GM23338 (cell line): Measurements from ENCODE around the gene PARVB. TPM values are rescaled to one million over a fixed set of nuclear protein-coding genes. Genes with fewer than 3 reads are reported as not detected.

ENCODE experiments used
- ATAC-seq: fragments of 200-7000 bp; cut with Tn5 transposase; 3 replicates; pipeline ENCODE4 v1.9.1; 2020
- DNase-seq: peaks from one replicate; pipeline ENCODE4 v3.0.0-alpha.2; 2015; ENCODE audit warnings: low spot score
- H2AFZ ChIP-seq: fragments of 200-600 bp; sonication (generic); 2 replicates; pipeline ENCODE4 v1.8.0; 2016; ENCODE audit warnings: antibody characterized with exemption, mild to moderate bottlenecking, moderate library complexity
- H3F3A ChIP-seq: fragments of 200-600 bp; sonication (generic); replicated peaks from 2 replicates; pipeline ENCODE4 v1.8.0; 2017; ENCODE audit warnings: antibody characterized with exemption, mixed run types, low read depth
- H3K27ac ChIP-seq: fragments of 200-600 bp; sonication (generic); 2 replicates; pipeline ENCODE4 v1.6.1; 2016; ENCODE audit warnings: low read depth
- H3K27me3 ChIP-seq: fragments of 200-600 bp; sonication (generic); 2 replicates; pipeline ENCODE4 v1.8.0; 2016; ENCODE audit warnings: mild to moderate bottlenecking, mixed run types, moderate library complexity; ENCODE audit not compliant: insufficient read depth
- H3K36me3 ChIP-seq: fragments of 200-600 bp; sonication (generic); 2 replicates; pipeline ENCODE4 v1.8.0; 2016; ENCODE audit warnings: mild to moderate bottlenecking; ENCODE audit not compliant: insufficient read depth
- H3K4me1 ChIP-seq: fragments of 200-600 bp; sonication (generic); 2 replicates; pipeline ENCODE4 v1.8.0; 2016; ENCODE audit warnings: mild to moderate bottlenecking, moderate library complexity; ENCODE audit not compliant: insufficient read depth
- H3K4me2 ChIP-seq: fragments of 200-600 bp; sonication (generic); 2 replicates; pipeline ENCODE4 v1.7.1; 2017; ENCODE audit warnings: mixed run types
- H3K4me3 ChIP-seq: fragments of 200-600 bp; sonication (generic); 2 replicates; pipeline ENCODE4 v1.6.1; 2016; ENCODE audit warnings: mixed run types
- H3K79me2 ChIP-seq: fragments of 200-600 bp; sonication (generic); replicated peaks from 2 replicates; pipeline ENCODE4 v1.8.0; 2017; ENCODE audit warnings: mild to moderate bottlenecking; ENCODE audit not compliant: insufficient read depth
- H3K9me2 ChIP-seq: fragments of 200-600 bp; sonication (generic); 2 replicates; pipeline ENCODE4 v1.8.0; 2017; ENCODE audit not compliant: insufficient read depth
- H4K20me1 ChIP-seq: fragments of 200-600 bp; sonication (generic); replicated peaks from 2 replicates; pipeline ENCODE4 v1.8.0; 2017; ENCODE audit warnings: mild to moderate bottlenecking; ENCODE audit not compliant: insufficient read depth
- H3K27ac Mint-ChIP-seq: 2 replicates; pipeline ENCODE4 v1.8.0; 2020; ENCODE audit warnings: inconsistent platforms, mild to moderate bottlenecking, moderate library complexity, mixed read lengths
- H3K27me3 Mint-ChIP-seq: 3 replicates; pipeline ENCODE4 v1.8.0; 2022; ENCODE audit warnings: low read depth, mild to moderate bottlenecking, moderate library complexity, mixed read lengths, inconsistent platforms; ENCODE audit not compliant: insufficient read depth, poor library complexity
- H3K36me3 Mint-ChIP-seq: 3 replicates; pipeline ENCODE4 v1.8.0; 2021; ENCODE audit warnings: low read depth, mild to moderate bottlenecking, inconsistent platforms, moderate library complexity, mixed read lengths
- H3K4me1 Mint-ChIP-seq: 3 replicates; pipeline ENCODE4 v1.8.0; 2020; ENCODE audit warnings: mild to moderate bottlenecking, inconsistent platforms, mixed read lengths
- H3K4me3 Mint-ChIP-seq: 3 replicates; pipeline ENCODE4 v1.8.0; 2021; ENCODE audit warnings: moderate library complexity, mild to moderate bottlenecking, inconsistent platforms, mixed read lengths
- H3K9me3 Mint-ChIP-seq: 3 replicates; pipeline ENCODE4 v1.8.0; 2020; ENCODE audit warnings: moderate library complexity, mild to moderate bottlenecking, inconsistent platforms, mixed read lengths
- CREB1 ChIP-seq: fragments of 250-450 bp; sonication (Bioruptor Pico); IDR thresholded peaks from 2 replicates; pipeline ENCODE4 v1.5.0; 2020; ENCODE audit warnings: low read depth, mild to moderate bottlenecking, moderate library complexity
- EZH2 ChIP-seq: fragments of 200-600 bp; sonication (generic); IDR thresholded peaks from one replicate; pipeline ENCODE4 v1.8.0; 2017; ENCODE audit warnings: antibody characterized with exemption, mild to moderate bottlenecking, low read depth; ENCODE audit not compliant: unreplicated experiment
- EZH2phosphoT487 ChIP-seq: fragments of 200-600 bp; sonication (generic); IDR thresholded peaks from one replicate; pipeline ENCODE4 v1.8.1; 2018; ENCODE audit warnings: antibody characterized with exemption; ENCODE audit not compliant: unreplicated experiment
- JUNB ChIP-seq: IDR thresholded peaks from one replicate; pipeline ENCODE4 v1.6.1; 2016; ENCODE audit warnings: antibody characterized with exemption; ENCODE audit not compliant: unreplicated experiment
- NANOG ChIP-seq: IDR thresholded peaks from 2 replicates; pipeline ENCODE4 v1.6.1; 2016; ENCODE audit warnings: antibody characterized with exemption, borderline replicate concordance
- POLR2AphosphoS5 ChIP-seq: IDR thresholded peaks from 2 replicates; pipeline ENCODE4 v1.6.1; 2016; ENCODE audit warnings: antibody characterized with exemption, low read depth
- STAT1 ChIP-seq: IDR thresholded peaks from one replicate; pipeline ENCODE4 v1.6.1; 2016; ENCODE audit warnings: antibody characterized with exemption; ENCODE audit not compliant: unreplicated experiment
- ZNF114 ChIP-seq: fragments of 250-450 bp; sonication (Bioruptor Pico); IDR thresholded peaks from 2 replicates; pipeline ENCODE4 v1.5.0; 2020; ENCODE audit warnings: mild to moderate bottlenecking, moderate library complexity
- ZNF331 ChIP-seq: fragments of 250-450 bp; sonication (Bioruptor Pico); IDR thresholded peaks from 2 replicates; pipeline ENCODE4 v1.5.0; 2020; ENCODE audit warnings: low read depth, mild to moderate bottlenecking, moderate library complexity
- polyA plus RNA-seq: library from polyadenylated mRNA; unstranded; fragments of >200 nt; fragmentation: Nextera tagmentation; extraction: Ambion mirVana; gene quantifications from 2 replicates; pipeline ENCODE4 v1.2.1, GENCODE V29; 2016
- total RNA-seq: library from RNA; depleted of rRNA; stranded (reverse); fragments of >200 nt; shearing (Covaris generic); gene quantifications from 2 replicates; pipeline ENCODE4 v1.2.3, GENCODE V29; 2014
- TF ChIP-seq, protein P1 (sequence below): IDR thresholded peaks from 2 replicates; pipeline ENCODE4 v1.6.1; 2016; ENCODE audit warnings: antibody characterized with exemption
- TF ChIP-seq, protein P2 (sequence below): fragments of 250-450 bp; sonication (Bioruptor Pico); IDR thresholded peaks from 2 replicates; pipeline ENCODE4 v1.5.0; 2020; ENCODE audit warnings: mild to moderate bottlenecking, moderate library complexity
- TF ChIP-seq, protein P3 (sequence below), 2 experiments: fragments of 200-600 bp in 1 of 2; sonication (generic) in 1 of 2; conservative IDR thresholded peaks; 2 replicates each; pipeline versions ENCODE4 v1.5.1 to v1.6.1; 2016 to 2017; ENCODE audit warnings: antibody characterized with exemption in 2 of 2, low read depth in 2 of 2, mild to moderate bottlenecking in 2 of 2, moderate library complexity in 1 of 2
- TF ChIP-seq, protein P4 (sequence below): IDR thresholded peaks from one replicate; pipeline ENCODE4 v1.6.1; 2018; ENCODE audit warnings: antibody characterized with exemption; ENCODE audit not compliant: unreplicated experiment

PARVB gene
- total and polyA plus RNA-seq, 2 experiments from 2014 or later, result 4.3 to 7.7 TPM

DNA sequence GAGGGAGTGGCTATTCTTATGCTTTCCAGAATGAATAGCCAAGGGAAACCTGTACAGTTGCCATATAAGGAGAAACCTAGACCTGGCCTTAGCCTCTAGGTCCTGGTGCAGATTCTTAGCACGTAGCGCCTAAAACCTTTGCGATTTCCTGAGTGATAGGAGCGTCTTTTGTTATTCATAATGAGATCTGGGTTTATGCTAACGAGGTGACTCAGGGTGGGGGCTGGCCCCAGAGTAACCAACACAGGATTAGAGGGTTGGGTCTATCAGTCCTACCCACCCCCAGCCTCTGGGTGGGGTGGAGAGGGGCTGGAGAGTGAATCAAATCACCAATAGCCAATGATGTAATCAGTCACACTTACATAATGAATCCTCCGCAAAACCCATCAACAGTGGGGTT is 83.2 kb downstream of the PARVB start:
- Histone ChIP-seq H3K4me2 (peak overlapping the region; percentile 6; the same call in 1 of the 2 replicates), H3K4me3 (no peak overlapping the region), H3K4me1 (peaks cover 23% of the 10 kb centered on the region), H3K36me3 (no peaks in the 10 kb centered on the region), H3K27me3 (no peaks in the 10 kb centered on the region), H3K27ac (no peak overlapping the region), H3F3A (no peaks in the 10 kb centered on the region), H4K20me1 (no peaks in the 10 kb centered on the region), H2AFZ (no peak overlapping the region), H3K79me2 (no peaks in the 10 kb centered on the region), H3K9me2 (no peaks in the 10 kb centered on the region)
- Mint-ChIP-seq H3K27me3 (peaks cover 11% of the 10 kb centered on the region), H3K36me3 (peaks cover 29% of the 10 kb centered on the region), H3K4me3 (no peak overlapping the region), H3K9me3 (peaks cover 16% of the 10 kb centered on the region), H3K27ac (peak overlapping the region; percentile 92), H3K4me1 (peaks cover 36% of the 10 kb centered on the region)
- ATAC-seq, result peak; percentile 93
- TF ChIP-seq JUNB (no peak), ZNF331 (CRISPR knock-in tag) (no peak), EZH2phosphoT487 (no peak), EZH2 (no peak), POLR2AphosphoS5 (no peak), CREB1 (no peak), NANOG (no peak), ZNF114 (CRISPR knock-in tag) (no peak), STAT1 (no peak)
- TF ChIP-seq, protein P1, sequence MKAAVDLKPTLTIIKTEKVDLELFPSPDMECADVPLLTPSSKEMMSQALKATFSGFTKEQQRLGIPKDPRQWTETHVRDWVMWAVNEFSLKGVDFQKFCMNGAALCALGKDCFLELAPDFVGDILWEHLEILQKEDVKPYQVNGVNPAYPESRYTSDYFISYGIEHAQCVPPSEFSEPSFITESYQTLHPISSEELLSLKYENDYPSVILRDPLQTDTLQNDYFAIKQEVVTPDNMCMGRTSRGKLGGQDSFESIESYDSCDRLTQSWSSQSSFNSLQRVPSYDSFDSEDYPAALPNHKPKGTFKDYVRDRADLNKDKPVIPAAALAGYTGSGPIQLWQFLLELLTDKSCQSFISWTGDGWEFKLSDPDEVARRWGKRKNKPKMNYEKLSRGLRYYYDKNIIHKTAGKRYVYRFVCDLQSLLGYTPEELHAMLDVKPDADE, result no peak
- TF ChIP-seq, protein P2, sequence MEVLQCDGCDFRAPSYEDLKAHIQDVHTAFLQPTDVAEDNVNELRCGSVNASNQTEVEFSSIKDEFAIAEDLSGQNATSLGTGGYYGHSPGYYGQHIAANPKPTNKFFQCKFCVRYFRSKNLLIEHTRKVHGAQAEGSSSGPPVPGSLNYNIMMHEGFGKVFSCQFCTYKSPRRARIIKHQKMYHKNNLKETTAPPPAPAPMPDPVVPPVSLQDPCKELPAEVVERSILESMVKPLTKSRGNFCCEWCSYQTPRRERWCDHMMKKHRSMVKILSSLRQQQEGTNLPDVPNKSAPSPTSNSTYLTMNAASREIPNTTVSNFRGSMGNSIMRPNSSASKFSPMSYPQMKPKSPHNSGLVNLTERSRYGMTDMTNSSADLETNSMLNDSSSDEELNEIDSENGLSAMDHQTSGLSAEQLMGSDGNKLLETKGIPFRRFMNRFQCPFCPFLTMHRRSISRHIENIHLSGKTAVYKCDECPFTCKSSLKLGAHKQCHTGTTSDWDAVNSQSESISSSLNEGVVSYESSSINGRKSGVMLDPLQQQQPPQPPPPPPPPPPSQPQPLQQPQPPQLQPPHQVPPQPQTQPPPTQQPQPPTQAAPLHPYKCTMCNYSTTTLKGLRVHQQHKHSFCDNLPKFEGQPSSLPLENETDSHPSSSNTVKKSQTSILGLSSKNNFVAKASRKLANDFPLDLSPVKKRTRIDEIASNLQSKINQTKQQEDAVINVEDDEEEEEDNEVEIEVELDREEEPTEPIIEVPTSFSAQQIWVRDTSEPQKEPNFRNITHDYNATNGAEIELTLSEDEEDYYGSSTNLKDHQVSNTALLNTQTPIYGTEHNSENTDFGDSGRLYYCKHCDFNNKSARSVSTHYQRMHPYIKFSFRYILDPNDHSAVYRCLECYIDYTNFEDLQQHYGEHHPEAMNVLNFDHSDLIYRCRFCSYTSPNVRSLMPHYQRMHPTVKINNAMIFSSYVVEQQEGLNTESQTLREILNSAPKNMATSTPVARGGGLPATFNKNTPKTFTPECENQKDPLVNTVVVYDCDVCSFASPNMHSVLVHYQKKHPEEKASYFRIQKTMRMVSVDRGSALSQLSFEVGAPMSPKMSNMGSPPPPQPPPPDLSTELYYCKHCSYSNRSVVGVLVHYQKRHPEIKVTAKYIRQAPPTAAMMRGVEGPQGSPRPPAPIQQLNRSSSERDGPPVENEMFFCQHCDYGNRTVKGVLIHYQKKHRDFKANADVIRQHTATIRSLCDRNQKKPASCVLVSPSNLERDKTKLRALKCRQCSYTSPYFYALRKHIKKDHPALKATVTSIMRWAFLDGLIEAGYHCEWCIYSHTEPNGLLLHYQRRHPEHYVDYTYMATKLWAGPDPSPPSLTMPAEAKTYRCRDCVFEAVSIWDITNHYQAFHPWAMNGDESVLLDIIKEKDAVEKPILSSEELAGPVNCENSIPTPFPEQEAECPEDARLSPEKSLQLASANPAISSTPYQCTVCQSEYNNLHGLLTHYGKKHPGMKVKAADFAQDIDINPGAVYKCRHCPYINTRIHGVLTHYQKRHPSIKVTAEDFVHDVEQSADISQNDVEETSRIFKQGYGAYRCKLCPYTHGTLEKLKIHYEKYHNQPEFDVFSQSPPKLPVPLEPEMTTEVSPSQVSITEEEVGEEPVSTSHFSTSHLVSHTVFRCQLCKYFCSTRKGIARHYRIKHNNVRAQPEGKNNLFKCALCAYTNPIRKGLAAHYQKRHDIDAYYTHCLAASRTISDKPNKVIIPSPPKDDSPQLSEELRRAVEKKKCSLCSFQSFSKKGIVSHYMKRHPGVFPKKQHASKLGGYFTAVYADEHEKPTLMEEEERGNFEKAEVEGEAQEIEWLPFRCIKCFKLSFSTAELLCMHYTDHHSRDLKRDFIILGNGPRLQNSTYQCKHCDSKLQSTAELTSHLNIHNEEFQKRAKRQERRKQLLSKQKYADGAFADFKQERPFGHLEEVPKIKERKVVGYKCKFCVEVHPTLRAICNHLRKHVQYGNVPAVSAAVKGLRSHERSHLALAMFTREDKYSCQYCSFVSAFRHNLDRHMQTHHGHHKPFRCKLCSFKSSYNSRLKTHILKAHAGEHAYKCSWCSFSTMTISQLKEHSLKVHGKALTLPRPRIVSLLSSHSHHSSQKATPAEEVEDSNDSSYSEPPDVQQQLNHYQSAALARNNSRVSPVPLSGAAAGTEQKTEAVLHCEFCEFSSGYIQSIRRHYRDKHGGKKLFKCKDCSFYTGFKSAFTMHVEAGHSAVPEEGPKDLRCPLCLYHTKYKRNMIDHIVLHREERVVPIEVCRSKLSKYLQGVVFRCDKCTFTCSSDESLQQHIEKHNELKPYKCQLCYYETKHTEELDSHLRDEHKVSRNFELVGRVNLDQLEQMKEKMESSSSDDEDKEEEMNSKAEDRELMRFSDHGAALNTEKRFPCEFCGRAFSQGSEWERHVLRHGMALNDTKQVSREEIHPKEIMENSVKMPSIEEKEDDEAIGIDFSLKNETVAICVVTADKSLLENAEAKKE (CRISPR knock-in tag), result no peak
- TF ChIP-seq, protein P3, sequence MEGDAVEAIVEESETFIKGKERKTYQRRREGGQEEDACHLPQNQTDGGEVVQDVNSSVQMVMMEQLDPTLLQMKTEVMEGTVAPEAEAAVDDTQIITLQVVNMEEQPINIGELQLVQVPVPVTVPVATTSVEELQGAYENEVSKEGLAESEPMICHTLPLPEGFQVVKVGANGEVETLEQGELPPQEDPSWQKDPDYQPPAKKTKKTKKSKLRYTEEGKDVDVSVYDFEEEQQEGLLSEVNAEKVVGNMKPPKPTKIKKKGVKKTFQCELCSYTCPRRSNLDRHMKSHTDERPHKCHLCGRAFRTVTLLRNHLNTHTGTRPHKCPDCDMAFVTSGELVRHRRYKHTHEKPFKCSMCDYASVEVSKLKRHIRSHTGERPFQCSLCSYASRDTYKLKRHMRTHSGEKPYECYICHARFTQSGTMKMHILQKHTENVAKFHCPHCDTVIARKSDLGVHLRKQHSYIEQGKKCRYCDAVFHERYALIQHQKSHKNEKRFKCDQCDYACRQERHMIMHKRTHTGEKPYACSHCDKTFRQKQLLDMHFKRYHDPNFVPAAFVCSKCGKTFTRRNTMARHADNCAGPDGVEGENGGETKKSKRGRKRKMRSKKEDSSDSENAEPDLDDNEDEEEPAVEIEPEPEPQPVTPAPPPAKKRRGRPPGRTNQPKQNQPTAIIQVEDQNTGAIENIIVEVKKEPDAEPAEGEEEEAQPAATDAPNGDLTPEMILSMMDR (conservative IDR thresholded peaks at IDR 0.05; ENCODE audit: low read depth in 2 of 2), result no peak
- TF ChIP-seq, protein P4, sequence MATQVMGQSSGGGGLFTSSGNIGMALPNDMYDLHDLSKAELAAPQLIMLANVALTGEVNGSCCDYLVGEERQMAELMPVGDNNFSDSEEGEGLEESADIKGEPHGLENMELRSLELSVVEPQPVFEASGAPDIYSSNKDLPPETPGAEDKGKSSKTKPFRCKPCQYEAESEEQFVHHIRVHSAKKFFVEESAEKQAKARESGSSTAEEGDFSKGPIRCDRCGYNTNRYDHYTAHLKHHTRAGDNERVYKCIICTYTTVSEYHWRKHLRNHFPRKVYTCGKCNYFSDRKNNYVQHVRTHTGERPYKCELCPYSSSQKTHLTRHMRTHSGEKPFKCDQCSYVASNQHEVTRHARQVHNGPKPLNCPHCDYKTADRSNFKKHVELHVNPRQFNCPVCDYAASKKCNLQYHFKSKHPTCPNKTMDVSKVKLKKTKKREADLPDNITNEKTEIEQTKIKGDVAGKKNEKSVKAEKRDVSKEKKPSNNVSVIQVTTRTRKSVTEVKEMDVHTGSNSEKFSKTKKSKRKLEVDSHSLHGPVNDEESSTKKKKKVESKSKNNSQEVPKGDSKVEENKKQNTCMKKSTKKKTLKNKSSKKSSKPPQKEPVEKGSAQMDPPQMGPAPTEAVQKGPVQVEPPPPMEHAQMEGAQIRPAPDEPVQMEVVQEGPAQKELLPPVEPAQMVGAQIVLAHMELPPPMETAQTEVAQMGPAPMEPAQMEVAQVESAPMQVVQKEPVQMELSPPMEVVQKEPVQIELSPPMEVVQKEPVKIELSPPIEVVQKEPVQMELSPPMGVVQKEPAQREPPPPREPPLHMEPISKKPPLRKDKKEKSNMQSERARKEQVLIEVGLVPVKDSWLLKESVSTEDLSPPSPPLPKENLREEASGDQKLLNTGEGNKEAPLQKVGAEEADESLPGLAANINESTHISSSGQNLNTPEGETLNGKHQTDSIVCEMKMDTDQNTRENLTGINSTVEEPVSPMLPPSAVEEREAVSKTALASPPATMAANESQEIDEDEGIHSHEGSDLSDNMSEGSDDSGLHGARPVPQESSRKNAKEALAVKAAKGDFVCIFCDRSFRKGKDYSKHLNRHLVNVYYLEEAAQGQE, result no peak
- peak; percentile 82 for DNase-seq
